Caco-2 (cell line): Measurements from ENCODE around the gene KDM4E. TPM values are rescaled to one million over a fixed set of nuclear protein-coding genes. Genes with fewer than 3 reads are reported as not detected.

Experiments used
- BruUV-seq: library from RNA; stranded (reverse); fragments of 400-500 nt; replicated peaks from 2 replicates; lab custom pipeline; 2021; lab: Mats Ljungman, UMichigan
- CTCF ChIA-PET: fragments of 300-600 bp; sonication (Branson Sonifier 250); formaldehyde crosslinking; loops from one replicate; lab custom pipeline; 2022; ENCODE audit warnings: antibody characterized with exemption; lab: Charles Lee
- POLR2A ChIA-PET: fragments of 300-600 bp; sonication (Branson Sonifier 250); formaldehyde crosslinking; loops from one replicate; lab custom pipeline; 2022; ENCODE audit warnings: antibody characterized with exemption; lab: Charles Lee
- DNase-seq, 2 experiments: peaks; one replicate each; pipeline versions ENCODE4 v3.0.0 to v3.0.0-alpha.2; 2020 to 2022
- H3K27me3 ChIP-seq: replicated peaks from 2 replicates; pipeline ENCODE4 v1.6.0; 2011; ENCODE audit warnings: low read length; ENCODE audit not compliant: control insufficient read depth, insufficient read depth
- H3K36me3 ChIP-seq: 2 replicates; pipeline ENCODE4 v1.5.1; 2011; ENCODE audit warnings: low read length; ENCODE audit not compliant: control insufficient read depth, insufficient read depth
- H3K4me1 ChIP-seq: fragments of 250-450 bp; sonication (Bioruptor Pico); 2 replicates; pipeline ENCODE4 v1.5.1; 2020; ENCODE audit warnings: mild to moderate bottlenecking
- H3K4me3 ChIP-seq: 2 replicates; pipeline ENCODE4 v1.5.1; 2011; ENCODE audit warnings: low read depth, mild to moderate bottlenecking, control low read depth, low read length
- H3K9me3 ChIP-seq: fragments of 250-450 bp; sonication (Bioruptor Pico); 2 replicates; pipeline ENCODE4 v1.5.1; 2020; ENCODE audit warnings: mild to moderate bottlenecking, moderate library complexity
- H3K27ac Mint-ChIP-seq: one replicate; pipeline ENCODE4 v1.8.0; 2022; ENCODE audit warnings: mixed read lengths; ENCODE audit not compliant: unreplicated experiment
- H3K27me3 Mint-ChIP-seq: one replicate; pipeline ENCODE4 v1.8.0; 2022; ENCODE audit warnings: mixed read lengths; ENCODE audit not compliant: insufficient read depth, unreplicated experiment
- H3K36me3 Mint-ChIP-seq: one replicate; pipeline ENCODE4 v1.8.0; 2022; ENCODE audit warnings: mild to moderate bottlenecking, mixed read lengths; ENCODE audit not compliant: insufficient read depth, unreplicated experiment
- H3K4me1 Mint-ChIP-seq: one replicate; pipeline ENCODE4 v1.8.0; 2022; ENCODE audit warnings: low read depth, mixed read lengths; ENCODE audit not compliant: unreplicated experiment
- H3K4me3 Mint-ChIP-seq: one replicate; pipeline ENCODE4 v1.8.0; 2022; ENCODE audit warnings: mild to moderate bottlenecking, moderate library complexity, mixed read lengths; ENCODE audit not compliant: unreplicated experiment
- H3K9me3 Mint-ChIP-seq: one replicate; pipeline ENCODE4 v1.8.0; 2022; ENCODE audit warnings: mixed read lengths; ENCODE audit not compliant: unreplicated experiment
- CTCF ChIP-seq, 2 experiments: fragments of 200-600 bp in 1 of 2; IDR thresholded peaks; 1 replicate in 1 of 2; 2 replicates in 1 of 2; pipeline versions ENCODE4 v1.5.1 to v1.8.0; 2011 to 2022; ENCODE audit warnings: antibody characterized with exemption in 1 of 2, control low read depth in 1 of 2, inconsistent platforms in 1 of 2, low read depth in 1 of 2, low read length in 1 of 2, mild to moderate bottlenecking in 1 of 2, moderate library complexity in 1 of 2; ENCODE audit not compliant: insufficient read depth in 1 of 2, severe bottlenecking in 1 of 2, unreplicated experiment in 1 of 2
- intact Hi-C: fragments of 100-400 bp; cut with micrococcal nuclease; formaldehyde crosslinking; loops from one replicate; pipeline ENCODE4 v1.10.0; 2022; ENCODE audit not compliant: unreplicated experiment
- total RNA-seq: library from RNA; stranded (reverse); gene quantifications from 2 replicates; pipeline ENCODE4 v1.2.3, GENCODE V29; 2022

KDM4E gene
- total RNA-seq, 1 experiment from 2014 or later = not detected

- DNase-seq = peak; percentile 89 to 92
- H3K27ac Mint-ChIP-seq = peak overlapping the region; percentile 99
- POLR2A ChIA-PET = interaction anchor here (0.7 to 3.3 kb wide), 5 partner anchors 16 to 722 kb away, joined by 4 to 62 read pairs (median 11); partner anchors contain the start of genes CEP57, CWC15, ENDOD1 and KDM4D
- H3K4me3 Mint-ChIP-seq = peak overlapping the region; percentile 100
- peaks cover 15% of the 10 kb centered on the region for H3K4me1 Mint-ChIP-seq
- no peaks in the 10 kb centered on the region for H3K9me3 Mint-ChIP-seq
- CTCF ChIA-PET = interaction anchor here (0.7 to 3.3 kb wide), 11 partner anchors 8 to 100 kb away, joined by 3 to 42 read pairs (median 7); partner anchors contain the start of gene ENDOD1
- intact Hi-C loops = loop anchor here (1.0 to 10.0 kb wide), 7 partner anchors 21 to 1356 kb away; partner anchors contain the start of genes CEP57, CWC15, ENDOD1 and FUT4
- no peak for TF ChIP-seq CTCF (IDR thresholded peaks at IDR 0.05; ENCODE audit: insufficient read depth in 1 of 2, low read depth in 1 of 2, low read length in 1 of 2, severe bottlenecking in 1 of 2, unreplicated experiment in 1 of 2)
- peaks cover 2% of the 10 kb centered on the region for H3K27me3 Mint-ChIP-seq
- peaks cover 35% of the 10 kb centered on the region for H3K36me3 Mint-ChIP-seq
- Histone ChIP-seq H3K4me3 (peak overlapping the region; percentile 46), H3K36me3 (no peaks in the 10 kb centered on the region), H3K27me3 (no peaks in the 10 kb centered on the region), H3K4me1 (peaks cover 12% of the 10 kb centered on the region), H3K9me3 (no peaks in the 10 kb centered on the region)
- no TSS peak for BruUV-seq
These were observed 43.5 kb downstream of the KDM4E start for GRCh38 chr11:95068549-95068948.

GRCh38 chr11:95070471-95070870, 45.4 kb downstream of the KDM4E start:
- Mint-ChIP-seq H3K4me3 (no peak overlapping the region), H3K9me3 (no peaks in the 10 kb centered on the region), H3K27me3 (no peaks in the 10 kb centered on the region), H3K36me3 (peaks cover 35% of the 10 kb centered on the region), H3K4me1 (peaks cover 15% of the 10 kb centered on the region), H3K27ac (no peak overlapping the region)
- no TSS peak for BruUV-seq
- TF ChIP-seq CTCF (IDR thresholded peaks at IDR 0.05; ENCODE audit: insufficient read depth in 1 of 2, low read depth in 1 of 2, low read length in 1 of 2, severe bottlenecking in 1 of 2, unreplicated experiment in 1 of 2) = no peak
- ChIA-PET CTCF (no interaction called here), POLR2A (interaction anchor here (0.6 kb wide), 1 partner anchor 19 kb away, joined by 3 read pairs; the partner anchor contains the start of gene ENDOD1)
- H3K4me1 ChIP-seq = peaks cover 12% of the 10 kb centered on the region
- DNase-seq = no peak
- intact Hi-C loops = no loop called here
- H3K4me3 ChIP-seq = no peak overlapping the region
- H3K27me3 ChIP-seq = no peaks in the 10 kb centered on the region
- no peaks in the 10 kb centered on the region for H3K36me3 ChIP-seq
- H3K9me3 ChIP-seq = no peaks in the 10 kb centered on the region

- intact Hi-C loops = no loop called here
- Histone ChIP-seq H3K4me3 (no peak overlapping the region), H3K9me3 (no peaks in the 10 kb centered on the region), H3K36me3 (no peaks in the 10 kb centered on the region), H3K4me1 (peaks cover 14% of the 10 kb centered on the region), H3K27me3 (no peaks in the 10 kb centered on the region)
- Mint-ChIP-seq H3K9me3 (no peaks in the 10 kb centered on the region), H3K27me3 (no peaks in the 10 kb centered on the region), H3K4me1 (peaks cover 16% of the 10 kb centered on the region), H3K27ac (no peak overlapping the region), H3K4me3 (no peak overlapping the region), H3K36me3 (peaks cover 21% of the 10 kb centered on the region)
- no peak for TF ChIP-seq CTCF (IDR thresholded peaks at IDR 0.05; ENCODE audit: insufficient read depth in 1 of 2, low read depth in 1 of 2, low read length in 1 of 2, severe bottlenecking in 1 of 2, unreplicated experiment in 1 of 2)
- CTCF ChIA-PET = interaction anchor here (1.4 to 1.8 kb wide), 2 partner anchors 17 to 20 kb away, joined by 3 to 8 read pairs; partner anchors contain the start of gene ENDOD1
- POLR2A ChIA-PET = interaction anchor here (0.6 kb wide), 2 partner anchors 128 to 315 kb away, joined by 3 read pairs; no protein-coding TSS in a partner anchor
- BruUV-seq = no TSS peak
- DNase-seq = no peak
These were observed 47.9 kb downstream of the KDM4E start for GRCh38 chr11:95072948-95073347.
